Measurements from ENCODE around the gene ZNF516.
A peak's percentile ranks its signal among the peaks of the same experiment; 100 is the strongest.

ZNF516 gene

DNA sequence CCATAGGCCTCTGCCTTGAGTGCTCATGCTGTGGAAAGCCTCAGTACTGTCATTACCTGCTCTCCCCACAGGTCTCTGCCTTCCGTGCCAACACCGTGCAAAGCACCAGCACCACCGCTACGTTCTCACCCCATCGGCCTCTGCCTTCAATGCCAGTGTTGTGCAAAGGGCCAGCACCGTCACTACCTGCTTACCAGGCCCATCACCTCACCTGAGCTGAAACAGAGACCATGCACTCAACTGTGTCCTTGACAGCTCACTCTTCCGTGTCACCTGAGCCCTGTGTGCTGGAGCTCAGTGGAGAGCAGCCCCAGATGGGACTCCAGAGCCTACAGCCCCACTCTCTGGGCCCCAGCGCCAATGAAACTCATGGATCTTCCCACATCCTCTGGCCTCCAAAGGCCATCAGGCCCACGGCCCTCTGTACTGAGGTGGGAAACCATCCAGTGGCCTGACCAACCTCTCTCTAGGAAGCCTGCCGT lies 62.7 kb downstream of the ZNF516 start:
- TF ChIP-seq, protein P1, sequence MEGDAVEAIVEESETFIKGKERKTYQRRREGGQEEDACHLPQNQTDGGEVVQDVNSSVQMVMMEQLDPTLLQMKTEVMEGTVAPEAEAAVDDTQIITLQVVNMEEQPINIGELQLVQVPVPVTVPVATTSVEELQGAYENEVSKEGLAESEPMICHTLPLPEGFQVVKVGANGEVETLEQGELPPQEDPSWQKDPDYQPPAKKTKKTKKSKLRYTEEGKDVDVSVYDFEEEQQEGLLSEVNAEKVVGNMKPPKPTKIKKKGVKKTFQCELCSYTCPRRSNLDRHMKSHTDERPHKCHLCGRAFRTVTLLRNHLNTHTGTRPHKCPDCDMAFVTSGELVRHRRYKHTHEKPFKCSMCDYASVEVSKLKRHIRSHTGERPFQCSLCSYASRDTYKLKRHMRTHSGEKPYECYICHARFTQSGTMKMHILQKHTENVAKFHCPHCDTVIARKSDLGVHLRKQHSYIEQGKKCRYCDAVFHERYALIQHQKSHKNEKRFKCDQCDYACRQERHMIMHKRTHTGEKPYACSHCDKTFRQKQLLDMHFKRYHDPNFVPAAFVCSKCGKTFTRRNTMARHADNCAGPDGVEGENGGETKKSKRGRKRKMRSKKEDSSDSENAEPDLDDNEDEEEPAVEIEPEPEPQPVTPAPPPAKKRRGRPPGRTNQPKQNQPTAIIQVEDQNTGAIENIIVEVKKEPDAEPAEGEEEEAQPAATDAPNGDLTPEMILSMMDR (IDR thresholded peaks at IDR 0.05; ENCODE audit: insufficient read depth, missing control alignments): no peak
- no peak for FAIRE-seq

DNA sequence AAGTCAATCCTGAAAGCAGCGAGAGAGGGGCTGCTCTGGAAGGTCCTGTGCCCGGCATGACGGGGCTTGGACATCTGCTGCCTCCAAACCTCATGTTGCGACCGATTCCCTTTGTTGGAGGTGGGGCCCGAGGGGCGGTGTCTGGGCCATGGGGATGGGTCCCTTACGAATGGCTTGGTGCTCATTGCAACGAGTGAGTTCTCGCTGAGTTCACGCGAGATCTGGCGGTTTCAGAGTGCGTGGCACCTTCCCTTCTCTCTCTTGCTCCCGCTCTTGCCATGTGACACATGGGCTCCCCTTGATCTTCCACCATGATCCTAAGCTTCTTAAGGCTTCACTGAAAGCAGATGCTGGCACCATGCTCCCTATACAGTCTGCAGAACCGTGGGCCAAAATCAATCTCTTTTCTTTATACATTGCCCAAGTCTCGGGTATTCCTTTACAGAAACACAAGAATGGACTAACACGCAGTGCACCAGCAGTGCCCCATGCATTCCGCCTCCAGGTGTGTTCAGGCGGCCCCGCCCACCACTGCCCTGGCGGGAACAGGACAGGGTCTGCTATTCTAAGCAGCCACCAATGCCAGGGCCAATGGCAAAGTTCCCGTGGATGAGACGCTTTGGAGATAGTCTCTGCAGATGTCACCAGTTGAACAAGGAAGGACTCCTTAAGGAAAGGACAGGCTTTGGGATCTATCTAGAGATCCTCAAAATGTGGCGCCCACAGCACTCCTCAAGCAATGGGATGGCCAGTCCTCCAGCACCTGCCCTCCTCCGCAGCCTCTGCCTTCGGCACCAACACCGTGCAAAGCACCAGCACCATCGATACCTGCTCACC lies 63.4 kb downstream of the ZNF516 start:
- no peak for DNase-seq (ENCODE audit: insufficient read length, low spot score)
- TF ChIP-seq, protein P1 (IDR thresholded peaks at IDR 0.05; ENCODE audit: insufficient read depth, missing control alignments): no peak
- peak; percentile 66 for FAIRE-seq

More for the DNA sequence above, 62.7 kb downstream of the ZNF516 start:
- no peak for DNase-seq (ENCODE audit: insufficient read length, low spot score)

- TF ChIP-seq, protein P1 (IDR thresholded peaks at IDR 0.05; ENCODE audit: insufficient read depth, missing control alignments): no peak
- FAIRE-seq: peak; percentile 99
- DNase-seq (ENCODE audit: insufficient read length, low spot score): no peak
These were observed 64.4 kb downstream of the ZNF516 start for GRCh38 chr18:76430636-76431035.

GRCh38 chr18:76429262-76430126 lies 65.5 kb downstream of the ZNF516 start:
- no peak for DNase-seq (ENCODE audit: insufficient read length, low spot score)

DNA sequence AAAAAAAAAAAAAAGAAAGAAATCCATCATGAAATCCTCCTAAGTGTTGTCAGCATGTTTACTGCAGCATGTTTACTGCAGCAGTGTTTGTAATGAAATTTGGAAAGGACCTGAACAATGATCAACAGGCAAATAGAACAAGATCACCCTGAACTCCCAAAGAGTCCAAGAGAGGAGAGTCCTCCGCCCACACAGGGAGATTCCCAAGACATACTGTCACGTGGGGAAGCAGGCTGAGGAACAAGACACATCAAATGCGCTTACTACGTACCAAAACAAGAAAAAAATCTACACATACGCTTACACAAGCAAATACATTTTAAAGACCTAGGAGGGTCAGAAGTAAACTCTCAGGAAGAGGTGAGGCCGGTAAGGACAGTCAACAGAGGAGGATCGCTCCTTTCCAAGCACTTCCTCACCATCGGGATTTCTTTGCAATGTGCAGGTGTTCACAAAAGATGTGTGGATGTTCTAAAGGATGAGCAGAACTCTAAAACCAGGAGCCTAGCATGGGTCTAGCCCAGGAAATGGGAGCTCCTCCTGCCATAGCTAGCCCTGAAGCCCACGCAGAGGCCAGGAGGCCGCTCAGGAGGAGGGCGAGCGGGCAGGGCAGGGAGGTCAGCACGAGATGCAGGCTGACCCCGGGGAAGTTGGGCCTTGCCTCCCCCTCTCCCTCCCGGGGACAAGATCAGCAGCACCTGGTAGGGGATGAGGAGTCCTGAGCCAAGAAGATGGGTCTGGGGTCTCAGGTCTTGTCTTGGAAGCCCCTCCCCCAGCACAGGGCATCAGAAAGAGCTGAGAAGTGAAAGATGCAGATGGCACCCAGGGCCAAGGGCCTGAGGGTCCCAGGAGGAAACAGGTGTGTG lies 66.4 kb downstream of the ZNF516 start:
- DNase-seq (ENCODE audit: insufficient read length, low spot score) (no peak), FAIRE-seq (peak; percentile 94)
- TF ChIP-seq, protein P1 (IDR thresholded peaks at IDR 0.05; ENCODE audit: insufficient read depth, missing control alignments): no peak

More at GRCh38 chr18:76429262-76430126, 65.5 kb downstream of the ZNF516 start:
- no peak for FAIRE-seq
- TF ChIP-seq, protein P1 (IDR thresholded peaks at IDR 0.05; ENCODE audit: insufficient read depth, missing control alignments): no peak

DNA sequence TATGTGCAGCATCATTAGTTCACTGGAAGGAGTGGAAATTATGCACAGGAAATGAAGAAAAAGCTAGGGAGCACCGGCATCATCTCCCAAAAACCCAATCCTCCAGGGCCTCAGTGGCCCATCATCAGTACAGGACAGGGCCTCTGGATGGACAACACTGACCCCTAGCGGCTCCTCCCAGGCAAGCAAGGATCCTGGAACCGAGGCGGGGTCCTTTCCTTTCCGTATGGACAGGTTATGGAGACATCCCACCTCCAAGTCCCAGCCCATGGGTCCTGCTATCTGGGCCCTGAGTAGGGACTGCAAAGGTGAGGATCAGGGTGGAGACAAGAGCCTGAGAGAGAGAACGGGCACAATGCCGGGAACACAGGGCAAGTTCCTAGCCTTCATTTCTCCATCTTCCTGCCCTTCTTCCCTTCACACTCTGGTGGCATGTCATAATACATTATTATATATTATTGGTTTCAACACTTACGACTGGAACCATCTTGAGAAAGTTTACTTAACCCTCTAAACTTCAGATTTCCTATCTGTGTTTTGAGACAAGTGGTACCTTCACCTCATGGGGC lies 68.2 kb downstream of the ZNF516 start:
- DNase-seq (ENCODE audit: insufficient read length, low spot score) (no peak), FAIRE-seq (no peak)
- TF ChIP-seq, protein P1 (IDR thresholded peaks at IDR 0.05; ENCODE audit: insufficient read depth, missing control alignments): peak; percentile 56

Data from D721Med (cell line).